ACC112 (cell line): ENCODE results near the gene ALDH2.

Source experiments
- H2AFZ ChIP-seq: fragments of 200-600 bp; sonication (generic); one replicate; pipeline ENCODE4 v1.6.0; 2017; ENCODE audit warnings: antibody characterized with exemption, low read length; ENCODE audit not compliant: unreplicated experiment
- H3K27ac ChIP-seq: fragments of 200-600 bp; sonication (generic); 2 replicates; pipeline ENCODE4 v1.5.1; 2014; ENCODE audit warnings: low read depth, mild to moderate bottlenecking, antibody characterized with exemption, low read length, moderate library complexity
- H3K27me3 ChIP-seq: fragments of 200-600 bp; sonication (generic); 2 replicates; pipeline ENCODE4 v1.6.1; 2014; ENCODE audit warnings: mild to moderate bottlenecking, antibody characterized with exemption, low read length, moderate library complexity, mixed read lengths; ENCODE audit not compliant: insufficient read depth
- H3K36me3 ChIP-seq: fragments of 200-600 bp; sonication (generic); 2 replicates; pipeline ENCODE4 v1.6.1; 2016; ENCODE audit warnings: mild to moderate bottlenecking, antibody characterized with exemption, low read length, moderate library complexity, mixed read lengths; ENCODE audit not compliant: insufficient read depth
- H3K4me1 ChIP-seq: fragments of 200-600 bp; sonication (generic); one replicate; pipeline ENCODE4 v1.6.1; 2016; ENCODE audit warnings: low read length, mixed read lengths; ENCODE audit not compliant: insufficient read depth, unreplicated experiment, control insufficient read depth
- H3K4me3 ChIP-seq: fragments of 200-600 bp; sonication (generic); 2 replicates; pipeline ENCODE4 v1.5.1; 2014; ENCODE audit warnings: mild to moderate bottlenecking, low read depth, low read length
- H3K79me2 ChIP-seq: fragments of 200-600 bp; sonication (generic); one replicate; pipeline ENCODE4 v1.6.0; 2016; ENCODE audit warnings: low read length; ENCODE audit not compliant: control insufficient read depth, unreplicated experiment, insufficient read depth

ALDH2 gene

DNA sequence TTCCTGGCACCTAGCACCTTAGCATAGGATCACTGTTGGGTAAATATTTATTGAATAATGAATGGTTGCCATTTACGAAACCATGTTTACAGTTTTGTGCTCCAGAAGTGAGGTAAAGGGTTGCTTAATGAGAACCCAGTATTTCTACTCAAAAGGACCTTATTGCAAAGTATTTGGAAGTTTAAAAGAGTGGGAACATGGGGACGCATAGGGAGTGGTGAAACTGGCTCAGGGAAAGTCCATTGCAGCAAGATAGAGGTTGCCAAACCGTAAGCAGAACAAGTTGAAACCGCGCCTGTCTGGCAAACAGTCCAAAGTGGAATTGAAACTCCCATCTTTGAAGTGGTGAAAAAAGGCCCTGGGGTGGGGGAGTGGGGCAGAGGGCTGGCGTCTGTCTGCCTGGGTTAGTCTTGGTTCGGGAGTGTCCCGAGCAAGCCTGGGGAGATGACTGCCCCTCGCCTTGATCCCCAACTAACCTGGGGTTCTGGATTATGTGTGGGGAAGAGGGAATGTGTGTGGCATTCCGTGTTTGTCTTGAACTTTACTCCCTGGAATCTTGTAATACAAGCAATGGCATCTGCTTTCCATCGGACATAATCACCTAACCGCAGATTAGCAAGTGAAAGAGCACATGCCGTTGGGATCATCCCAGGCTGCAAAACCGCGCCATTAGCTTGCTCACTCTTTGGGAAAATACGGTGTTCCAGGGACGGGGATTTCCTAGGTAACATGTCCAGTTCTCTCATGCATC is 7.2 kb downstream of the ALDH2 start:
- Histone ChIP-seq H3K79me2 (peaks cover 2% of the 10 kb centered on the region), H3K27me3 (no peaks in the 10 kb centered on the region), H2AFZ (peak overlapping the region; percentile 49), H3K4me3 (peak overlapping the region; percentile 57), H3K36me3 (no peaks in the 10 kb centered on the region), H3K4me1 (peaks cover 36% of the 10 kb centered on the region), H3K27ac (peak overlapping the region; percentile 70)

DNA sequence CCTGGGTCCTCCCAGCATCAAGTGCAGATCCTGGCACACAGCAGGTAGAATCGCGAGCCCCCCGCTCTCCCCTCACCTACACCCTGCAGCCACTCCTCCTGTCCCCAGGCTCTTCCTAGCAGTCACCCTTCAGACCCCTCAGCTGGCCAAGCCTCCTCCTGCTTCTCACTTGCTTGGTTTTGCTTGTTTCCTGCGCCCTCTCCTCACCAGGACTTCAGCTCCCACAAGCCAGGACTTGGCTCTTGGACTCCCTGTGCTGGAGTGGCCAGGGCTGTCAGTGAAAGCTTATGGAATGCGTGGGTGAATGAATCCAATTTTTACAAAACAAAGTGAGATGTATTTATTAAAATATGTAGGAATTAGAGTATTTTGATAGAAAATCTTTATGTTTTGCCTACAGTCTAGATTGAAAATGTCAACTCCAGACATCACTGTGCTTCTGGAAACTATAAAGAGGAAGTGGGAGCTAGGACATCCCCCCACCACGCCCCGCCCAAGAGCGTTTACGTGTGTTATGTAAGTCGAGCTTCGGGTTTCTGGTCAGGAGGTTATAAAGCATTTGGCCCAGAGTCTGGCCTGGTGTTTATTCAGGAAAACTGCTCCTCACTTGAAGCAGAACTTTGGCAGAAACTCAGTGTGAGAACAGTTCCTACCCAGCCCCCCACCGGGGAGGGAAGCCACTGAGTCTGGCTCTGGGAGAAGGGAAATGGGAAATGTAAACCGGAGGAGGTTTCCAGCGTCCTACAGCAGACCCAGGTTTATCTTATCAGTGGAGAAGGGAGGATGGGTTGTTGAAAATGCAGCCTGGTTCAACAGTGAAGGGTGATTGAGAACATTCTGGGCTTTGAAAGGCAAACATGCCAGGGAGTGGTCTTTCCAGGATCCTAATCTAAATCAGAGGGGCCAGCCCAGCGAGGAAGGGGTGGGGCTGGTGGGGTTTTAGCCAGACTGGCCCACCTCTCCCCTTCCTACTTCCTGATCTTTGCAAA is 8.8 kb downstream of the ALDH2 start:
- Histone ChIP-seq H3K27me3 (no peaks in the 10 kb centered on the region), H3K4me3 (peak overlapping the region; percentile 46), H3K79me2 (peaks cover 2% of the 10 kb centered on the region), H3K36me3 (no peaks in the 10 kb centered on the region), H2AFZ (peak overlapping the region; percentile 67), H3K4me1 (peaks cover 36% of the 10 kb centered on the region), H3K27ac (peak overlapping the region; percentile 70)

DNA sequence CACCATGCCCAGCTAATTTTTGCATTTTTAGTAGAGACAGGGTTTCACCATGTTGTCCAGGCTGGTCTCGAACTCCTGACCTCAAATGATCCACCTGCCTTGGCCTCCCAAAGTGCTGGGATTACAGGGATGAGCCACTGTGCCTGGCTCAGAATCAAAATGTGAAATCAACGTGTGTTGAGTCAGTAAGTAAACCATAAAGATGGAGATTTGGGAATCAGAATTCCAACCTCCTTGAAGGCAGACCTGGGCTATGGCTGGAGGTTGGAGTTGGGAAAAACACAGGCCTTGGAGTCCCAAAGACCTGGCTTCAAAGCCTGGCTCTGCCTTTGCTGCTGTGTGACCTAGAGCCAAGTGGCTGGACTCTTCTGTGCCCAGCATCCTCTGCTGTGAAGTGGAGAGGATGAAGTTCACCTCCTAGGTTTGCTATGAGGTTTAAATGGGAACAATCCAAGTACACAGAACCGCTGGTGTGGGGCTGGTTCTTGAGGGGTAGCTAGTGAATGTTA is 10.2 kb downstream of the ALDH2 start:
- Histone ChIP-seq H3K27me3 (no peaks in the 10 kb centered on the region), H3K27ac (no peak overlapping the region), H3K4me3 (no peak overlapping the region)

DNA sequence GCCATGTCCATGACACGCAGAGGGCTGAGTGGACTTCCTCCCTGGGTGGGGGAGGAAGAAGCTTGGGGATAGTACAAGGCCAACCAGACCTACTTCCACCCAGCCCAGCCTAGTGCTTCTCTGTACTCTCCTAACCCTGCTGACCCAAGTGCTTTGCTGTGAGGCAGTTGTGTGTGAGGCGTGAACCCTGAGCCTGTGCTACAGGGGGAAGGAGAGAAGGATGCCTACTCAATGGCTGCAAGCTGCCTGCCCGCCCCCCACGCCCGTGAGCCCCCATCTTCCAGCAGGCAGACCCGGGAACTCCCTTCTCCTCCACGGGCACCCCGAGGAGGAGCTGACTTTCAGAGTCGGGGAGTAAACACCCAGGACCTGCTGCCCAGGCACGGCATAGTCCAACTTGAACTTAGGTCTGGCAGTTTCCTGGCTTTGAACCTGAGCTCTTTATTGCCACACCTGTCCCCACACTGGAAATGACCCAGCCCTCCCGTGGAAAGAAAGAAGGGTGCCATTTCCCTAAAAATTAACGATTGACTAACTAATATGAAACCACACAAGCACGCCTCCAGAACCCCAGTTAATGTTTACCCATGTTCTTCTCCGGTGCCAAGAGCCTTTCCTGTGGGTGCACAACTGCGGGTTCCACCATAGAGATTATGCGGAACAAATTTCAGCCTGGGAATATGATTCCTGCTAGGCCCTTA is 10.8 kb downstream of the ALDH2 start:
- Histone ChIP-seq H3K36me3 (no peaks in the 10 kb centered on the region), H3K4me3 (no peak overlapping the region), H3K79me2 (peaks cover 2% of the 10 kb centered on the region), H3K27me3 (no peaks in the 10 kb centered on the region), H2AFZ (no peak overlapping the region), H3K4me1 (peaks cover 36% of the 10 kb centered on the region), H3K27ac (no peak overlapping the region)

More for the DNA sequence above, 10.2 kb downstream of the ALDH2 start:
- Histone ChIP-seq H3K4me1 (peaks cover 36% of the 10 kb centered on the region), H3K79me2 (peaks cover 2% of the 10 kb centered on the region), H3K36me3 (no peaks in the 10 kb centered on the region), H2AFZ (no peak overlapping the region)

DNA sequence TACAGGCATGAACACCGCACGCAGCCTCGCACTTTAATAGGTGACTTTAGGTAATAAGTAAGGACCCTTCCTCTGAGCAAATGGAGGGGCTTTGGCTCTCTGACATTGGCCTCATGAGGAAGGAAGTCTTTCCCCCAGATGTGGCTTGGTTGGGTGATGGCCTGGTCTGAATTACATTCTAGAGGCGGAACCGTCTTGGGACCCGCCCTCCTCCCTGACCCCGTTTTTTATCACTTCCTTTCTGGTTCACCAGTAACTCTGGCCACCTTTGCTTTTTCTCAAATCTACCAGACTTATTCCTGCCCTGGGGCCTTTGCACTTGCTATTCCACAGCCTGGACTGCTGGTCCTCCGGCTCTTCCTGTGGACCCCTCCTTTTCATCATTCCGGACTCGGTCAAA is 13.4 kb downstream of the ALDH2 start:
- H3K36me3 ChIP-seq = no peaks in the 10 kb centered on the region
- H3K27me3 ChIP-seq = no peaks in the 10 kb centered on the region
- no peak overlapping the region for H2AFZ ChIP-seq
- H3K4me1 ChIP-seq = peaks cover 18% of the 10 kb centered on the region
- no peaks in the 10 kb centered on the region for H3K79me2 ChIP-seq
- H3K27ac ChIP-seq = no peak overlapping the region
- H3K4me3 ChIP-seq = no peak overlapping the region

DNA sequence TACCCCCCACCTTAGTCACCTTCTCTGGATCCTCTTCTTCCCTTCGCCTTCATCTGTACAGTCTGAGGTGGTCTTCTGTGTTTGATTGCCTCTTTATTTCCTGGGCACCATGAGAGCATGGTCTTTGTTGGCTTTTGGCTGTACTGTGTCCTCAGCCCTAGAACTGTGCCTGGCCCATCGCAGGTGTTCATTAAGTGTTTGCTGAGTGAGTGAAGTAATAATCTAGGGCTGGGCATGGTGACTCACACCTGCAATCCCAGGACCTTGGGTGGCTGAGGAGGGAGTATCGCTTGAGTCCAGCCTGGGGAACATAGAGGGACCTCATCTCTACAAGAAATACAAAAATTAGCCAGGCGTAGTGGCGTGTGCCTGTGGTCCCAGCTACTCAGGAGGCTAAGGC is 13.9 kb downstream of the ALDH2 start:
- H2AFZ ChIP-seq = no peak overlapping the region
- no peak overlapping the region for H3K27ac ChIP-seq
- no peaks in the 10 kb centered on the region for H3K79me2 ChIP-seq
- H3K4me1 ChIP-seq = peaks cover 13% of the 10 kb centered on the region
- no peaks in the 10 kb centered on the region for H3K27me3 ChIP-seq
- no peak overlapping the region for H3K4me3 ChIP-seq
- no peaks in the 10 kb centered on the region for H3K36me3 ChIP-seq

DNA sequence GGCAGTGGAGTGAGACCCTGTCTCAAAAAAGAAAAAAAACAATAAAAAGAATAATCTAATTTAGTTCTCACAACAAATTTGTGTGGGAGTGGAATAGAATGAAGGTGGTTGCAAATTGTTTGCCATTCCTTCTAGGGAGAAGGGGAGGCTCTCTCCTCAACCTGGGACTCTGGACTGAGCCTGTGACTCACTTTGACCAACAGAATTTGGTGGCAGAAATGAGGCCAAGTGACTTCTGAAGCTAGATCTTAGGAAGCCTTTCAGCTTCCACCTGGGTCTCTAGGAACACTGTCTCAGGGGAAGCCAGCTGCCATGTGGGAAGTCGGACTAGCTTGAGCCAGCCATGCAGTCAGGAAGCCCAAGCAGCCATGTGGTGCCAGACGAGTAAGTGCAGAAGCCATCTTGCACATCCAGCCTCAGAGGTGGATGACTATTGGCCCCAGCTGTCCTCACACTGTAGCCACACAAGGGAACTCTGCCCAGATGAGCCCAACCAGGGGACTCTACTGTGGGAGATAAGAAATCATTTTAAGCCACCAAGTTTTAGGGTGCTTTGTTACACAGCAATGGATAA is 14.4 kb downstream of the ALDH2 start:
- H3K79me2 ChIP-seq = no peaks in the 10 kb centered on the region
- H3K27me3 ChIP-seq = no peaks in the 10 kb centered on the region
- H2AFZ ChIP-seq = no peak overlapping the region
- no peak overlapping the region for H3K4me3 ChIP-seq
- no peaks in the 10 kb centered on the region for H3K36me3 ChIP-seq
- no peak overlapping the region for H3K27ac ChIP-seq
- H3K4me1 ChIP-seq = peaks cover 11% of the 10 kb centered on the region

DNA sequence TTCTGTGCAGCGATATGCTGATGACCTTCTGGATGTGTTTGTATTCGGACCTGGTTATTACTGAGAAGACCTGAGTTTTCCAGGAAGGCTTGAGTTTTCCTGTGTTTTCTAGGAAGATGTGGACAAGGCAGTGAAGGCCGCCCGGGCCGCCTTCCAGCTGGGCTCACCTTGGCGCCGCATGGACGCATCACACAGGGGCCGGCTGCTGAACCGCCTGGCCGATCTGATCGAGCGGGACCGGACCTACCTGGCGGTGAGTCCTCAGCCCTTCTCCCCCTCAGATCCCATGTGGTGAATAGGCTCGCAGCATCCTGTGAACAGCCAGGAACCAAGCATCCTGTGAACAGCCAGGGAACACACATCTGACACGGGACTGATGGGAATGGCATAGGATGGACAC is 16.3 kb downstream of the ALDH2 start:
- Histone ChIP-seq H3K4me3 (no peak overlapping the region), H3K79me2 (no peaks in the 10 kb centered on the region), H3K4me1 (peaks cover 4% of the 10 kb centered on the region), H3K36me3 (no peaks in the 10 kb centered on the region), H3K27me3 (no peaks in the 10 kb centered on the region), H2AFZ (no peak overlapping the region), H3K27ac (no peak overlapping the region)

DNA sequence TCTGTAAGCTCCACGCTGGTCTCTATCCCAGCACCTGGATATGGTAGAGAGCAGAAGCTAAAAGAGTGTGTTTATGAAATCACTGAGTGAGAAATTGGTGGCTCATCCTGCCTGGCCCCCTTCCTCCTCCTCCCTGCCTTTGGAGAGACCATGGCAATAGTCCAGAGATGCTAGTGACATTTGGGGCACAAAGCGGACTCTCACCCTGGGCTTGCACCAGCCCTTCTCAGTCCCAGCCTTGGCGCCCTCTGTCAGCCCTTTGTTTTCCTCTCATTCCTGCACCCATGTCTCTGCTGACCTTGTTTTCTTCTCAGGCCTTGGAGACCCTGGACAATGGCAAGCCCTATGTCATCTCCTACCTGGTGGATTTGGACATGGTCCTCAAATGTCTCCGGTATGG is 18.2 kb downstream of the ALDH2 start:
- H3K27me3 ChIP-seq = no peaks in the 10 kb centered on the region
- no peaks in the 10 kb centered on the region for H3K79me2 ChIP-seq
- H3K27ac ChIP-seq = peak overlapping the region; percentile 24; the same call in 1 of the 2 replicates
- H3K36me3 ChIP-seq = no peaks in the 10 kb centered on the region
- peaks cover 4% of the 10 kb centered on the region for H3K4me1 ChIP-seq
- H3K4me3 ChIP-seq = no peak overlapping the region
- H2AFZ ChIP-seq = no peak overlapping the region

DNA sequence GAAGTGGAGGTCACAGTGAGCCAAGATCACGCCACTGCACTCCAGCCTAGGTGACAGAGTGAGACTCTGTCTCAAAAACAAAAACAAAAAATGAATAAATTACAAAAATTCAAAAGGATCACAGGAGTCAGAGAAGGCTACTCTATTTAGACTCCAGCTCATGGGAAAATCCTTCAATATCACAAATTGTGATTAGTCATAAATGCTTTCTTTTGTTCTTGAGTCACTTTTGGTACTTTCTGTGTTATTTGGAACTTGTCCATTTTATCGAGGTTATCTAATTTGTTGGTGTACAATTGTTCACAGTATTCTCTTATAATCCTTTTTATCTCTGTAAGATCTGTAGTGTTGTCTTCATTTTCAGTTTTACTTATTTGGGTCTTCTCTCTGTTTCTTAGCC is 18.9 kb downstream of the ALDH2 start:
- peaks cover 4% of the 10 kb centered on the region for H3K4me1 ChIP-seq
- H3K27me3 ChIP-seq = no peaks in the 10 kb centered on the region
- H3K4me3 ChIP-seq = no peak overlapping the region
- no peaks in the 10 kb centered on the region for H3K79me2 ChIP-seq
- H2AFZ ChIP-seq = no peak overlapping the region
- H3K36me3 ChIP-seq = no peaks in the 10 kb centered on the region
- peak overlapping the region; percentile 24; the same call in 1 of the 2 replicates for H3K27ac ChIP-seq
